ENCODE measurements around the gene RTN4RL1. TPM values are rescaled to one million over a fixed set of nuclear protein-coding genes. Genes with fewer than 3 reads are reported as not detected.

RTN4RL1 gene
- total and polyA plus RNA-seq, 9 of the 15 experiments (the other 6 are each of a cell fraction or from before 2014, with no cell fraction given), result 0.04 to 0.06 (median 0.04) TPM; not detected in 5

- TF ChIP-seq CREB1 (IDR thresholded peaks at IDR 0.05) (no peak), CREB1 (CRISPR knock-in tag; IDR thresholded peaks at IDR 0.05) (no peak), ZNF76 (CRISPR knock-in tag; IDR thresholded peaks at IDR 0.05; ENCODE audit: borderline replicate concordance) (no peak), KLF6 (CRISPR knock-in tag; IDR thresholded peaks at IDR 0.05; ENCODE audit: borderline replicate concordance) (no peak), ZFP30 (CRISPR knock-in tag; IDR thresholded peaks at IDR 0.05; ENCODE audit: borderline replicate concordance) (no peak), SRSF7 (optimal IDR thresholded peaks at IDR 0.05; ENCODE audit: low read depth, low read length) (no peak), ZNF778 (CRISPR knock-in tag; IDR thresholded peaks at IDR 0.05) (no peak), FOXA3 (CRISPR knock-in tag; conservative IDR thresholded peaks at IDR 0.05 in 1 of 2, IDR thresholded peaks at IDR 0.05 in 1 of 2) (no peak), KLF1 (tag; IDR thresholded peaks at IDR 0.05) (no peak), UBTF (IDR thresholded peaks at IDR 0.05; ENCODE audit: borderline replicate concordance in 1 of 2, low read depth in 2 of 2, low read length in 2 of 2) (no peak), MEF2A (IDR thresholded peaks at IDR 0.05; ENCODE audit: control insufficient read depth, low read depth, low read length) (no peak)
Measured at GRCh38 chr17:1976000-1976682, 49.0 kb downstream of the RTN4RL1 start (continued).
